BE2C (cell line): ENCODE results near the gene RTF1.

Experiments used
- DNase-seq: peaks from one replicate; pipeline ENCODE4 v3.0.0-alpha.2; 2020
- H3K27me3 ChIP-seq: fragments of 250-450 bp; sonication (Bioruptor Pico); 2 replicates; pipeline ENCODE4 v1.5.1; 2020; ENCODE audit warnings: mild to moderate bottlenecking
- H3K36me3 ChIP-seq: fragments of 250-450 bp; sonication (Bioruptor Pico); 2 replicates; pipeline ENCODE4 v1.5.1; 2020; ENCODE audit warnings: mild to moderate bottlenecking
- H3K4me1 ChIP-seq: fragments of 250-450 bp; sonication (Bioruptor Pico); 2 replicates; pipeline ENCODE4 v1.5.1; 2020
- H3K4me3 ChIP-seq: 2 replicates; pipeline ENCODE4 v1.5.1; 2011; ENCODE audit warnings: low read depth, low read length
- H3K9me3 ChIP-seq: fragments of 250-450 bp; sonication (Bioruptor Pico); 2 replicates; pipeline ENCODE4 v1.5.1; 2020
- CTCF ChIP-seq: IDR thresholded peaks from 2 replicates; pipeline ENCODE4 v1.5.1; 2012; ENCODE audit warnings: mild to moderate bottlenecking, low read depth, low read length

The RTF1 gene

GRCh38 chr15:41523097-41523496 lies 106.2 kb downstream of the RTF1 start:
- H3K4me3 ChIP-seq = no peak overlapping the region
- H3K4me1 ChIP-seq = peaks cover 2% of the 10 kb centered on the region; the same call in 1 of the 2 replicates
- no peak for TF ChIP-seq CTCF
- peaks cover 32% of the 10 kb centered on the region for H3K36me3 ChIP-seq
- H3K9me3 ChIP-seq = no peaks in the 10 kb centered on the region
- no peak for DNase-seq
- H3K27me3 ChIP-seq = no peaks in the 10 kb centered on the region

- no peak for TF ChIP-seq CTCF
- DNase-seq = peak; percentile 87
- peaks cover 39% of the 10 kb centered on the region for H3K4me1 ChIP-seq
- 0 out of 2 replicates have a peak overlapping the region, but pooled peaks have one; percentile 1 for H3K4me3 ChIP-seq
- no peaks in the 10 kb centered on the region for H3K27me3 ChIP-seq
- no peaks in the 10 kb centered on the region for H3K9me3 ChIP-seq
- peaks cover 71% of the 10 kb centered on the region for H3K36me3 ChIP-seq
These were observed 113.6 kb downstream of the RTF1 start for GRCh38 chr15:41530363-41530956.
